NCI-H2227 (cell line): ENCODE data around the gene GRID2.
"Not testable (repeated sequence)": the region's sequence is repeated elsewhere in the genome, so short reads cannot be mapped to it uniquely, and the experiment has no call there.

Experiments used
- DNase-seq: peaks from one replicate; lab custom pipeline; 2025; ENCODE audit not compliant: unreplicated experiment; lab: John Stamatoyannopoulos, UW

The GRID2 gene

GRCh38 chr4:93289831-93290230, 986.1 kb downstream of the GRID2 start:
- DNase-seq = no peak

- no peak for DNase-seq
Observed at GRCh38 chr4:93299118-93299517, 995.4 kb downstream of the GRID2 start.

- not testable (repeated sequence) for DNase-seq
Observed at GRCh38 chr4:93300780-93301555, 997.2 kb downstream of the GRID2 start.

GRCh38 chr4:93302310-93302709, 998.5 kb downstream of the GRID2 start:
- no peak for DNase-seq

- no peak for DNase-seq
Observed at GRCh38 chr4:93303440-93303839, 999.7 kb downstream of the GRID2 start.

GRCh38 chr4:93312299-93312698, 1008.5 kb downstream of the GRID2 start:
- DNase-seq = no peak

GRCh38 chr4:93313197-93313596, 1009.4 kb downstream of the GRID2 start:
- DNase-seq = no peak

GRCh38 chr4:93317057-93317456, 1013.3 kb downstream of the GRID2 start:
- no peak for DNase-seq

- DNase-seq = no peak
Observed at GRCh38 chr4:93317561-93317960, 1013.8 kb downstream of the GRID2 start.

- DNase-seq = no peak
Observed at GRCh38 chr4:93319041-93319440, 1015.3 kb downstream of the GRID2 start.

- DNase-seq = no peak
Observed at GRCh38 chr4:93320356-93320755, 1016.6 kb downstream of the GRID2 start.

- DNase-seq = no peak
Observed at GRCh38 chr4:93327346-93327745, 1023.6 kb downstream of the GRID2 start.

- DNase-seq = no peak
Observed at GRCh38 chr4:93334003-93334402, 1030.2 kb downstream of the GRID2 start.

- no peak for DNase-seq
Observed at GRCh38 chr4:93337196-93337595, 1033.4 kb downstream of the GRID2 start.

GRCh38 chr4:93342738-93343137, 1039.0 kb downstream of the GRID2 start:
- DNase-seq = no peak

- no peak for DNase-seq
Observed at GRCh38 chr4:93346840-93347239, 1043.1 kb downstream of the GRID2 start.

- DNase-seq = no peak
Observed at GRCh38 chr4:93348896-93349295, 1045.1 kb downstream of the GRID2 start.

GRCh38 chr4:93351846-93352245, 1048.1 kb downstream of the GRID2 start:
- no peak for DNase-seq

- no peak for DNase-seq
Observed at GRCh38 chr4:93355411-93355810, 1051.6 kb downstream of the GRID2 start.

- DNase-seq = no peak
Observed at GRCh38 chr4:93359586-93359985, 1055.8 kb downstream of the GRID2 start.

- not testable (repeated sequence) for DNase-seq
Observed at GRCh38 chr4:93366169-93366755, 1062.5 kb downstream of the GRID2 start.

- DNase-seq = no peak
Observed at GRCh38 chr4:93368968-93369367, 1065.2 kb downstream of the GRID2 start.

- DNase-seq = no peak
Observed at GRCh38 chr4:93370256-93370655, 1066.5 kb downstream of the GRID2 start.
